Astrocyte (in vitro differentiated cells and primary cell): ENCODE results near the gene CDK2. TPM values are rescaled to one million over a fixed set of nuclear protein-coding genes. Genes with fewer than 3 reads are reported as not detected.
"Not testable (repeated sequence)": the region's sequence is repeated elsewhere in the genome, so short reads cannot be mapped to it uniquely, and the experiment has no call there.

ENCODE experiments used
- DNase-seq: peaks from one replicate; pipeline ENCODE4 v3.0.0-alpha.2; 2010; ENCODE audit warnings: low read depth
- FAIRE-seq: peaks from 2 replicates; lab custom pipeline; 2011; peaks lifted over from hg19 to GRCh38; lab: Jason Lieb, UNC
- H2AFZ ChIP-seq: 2 replicates; pipeline ENCODE4 v1.6.0; 2012; ENCODE audit warnings: low read depth, low read length, inconsistent platforms
- H3K27ac ChIP-seq: 2 replicates; pipeline ENCODE4 v1.5.1; 2011; ENCODE audit warnings: low read depth, low read length, inconsistent platforms
- H3K27me3 ChIP-seq: 2 replicates; pipeline ENCODE4 v1.6.0; 2011; ENCODE audit warnings: low read length, inconsistent platforms; ENCODE audit not compliant: insufficient read depth
- H3K36me3 ChIP-seq: 2 replicates; pipeline ENCODE4 v1.5.1; 2011; ENCODE audit warnings: low read length, inconsistent platforms; ENCODE audit not compliant: insufficient read depth
- H3K4me1 ChIP-seq: 2 replicates; pipeline ENCODE4 v1.5.1; 2011; ENCODE audit warnings: low read length, inconsistent platforms; ENCODE audit not compliant: insufficient read depth
- H3K4me2 ChIP-seq: 2 replicates; pipeline ENCODE4 v1.6.0; 2012; ENCODE audit warnings: low read length, inconsistent platforms
- H3K4me3 ChIP-seq: 2 replicates; pipeline ENCODE4 v1.5.1; 2011; ENCODE audit warnings: low read depth, mild to moderate bottlenecking, low read length, inconsistent platforms; ENCODE audit not compliant: insufficient read depth
- H3K79me2 ChIP-seq: 2 replicates; pipeline ENCODE4 v1.6.0; 2012; ENCODE audit warnings: mild to moderate bottlenecking, low read length, inconsistent platforms; ENCODE audit not compliant: insufficient read depth
- H3K9ac ChIP-seq: 2 replicates; pipeline ENCODE4 v1.6.0; 2012; ENCODE audit warnings: mild to moderate bottlenecking, low read length, inconsistent platforms
- H3K9me3 ChIP-seq: 2 replicates; pipeline ENCODE4 v1.5.1; 2012; ENCODE audit warnings: low read depth, mild to moderate bottlenecking, low read length, inconsistent platforms; ENCODE audit not compliant: insufficient read depth
- H4K20me1 ChIP-seq: 2 replicates; pipeline ENCODE4 v1.6.0; 2012; ENCODE audit warnings: low read length, inconsistent platforms; ENCODE audit not compliant: insufficient read depth
- H3K27ac Mint-ChIP-seq: one replicate; pipeline ENCODE4 v1.8.0; 2021; ENCODE audit warnings: mild to moderate bottlenecking, mixed read lengths; ENCODE audit not compliant: unreplicated experiment
- H3K27me3 Mint-ChIP-seq: one replicate; pipeline ENCODE4 v1.8.0; 2021; ENCODE audit warnings: low read depth, mixed read lengths; ENCODE audit not compliant: unreplicated experiment
- H3K36me3 Mint-ChIP-seq: one replicate; pipeline ENCODE4 v1.8.0; 2021; ENCODE audit warnings: low read depth, mixed read lengths; ENCODE audit not compliant: unreplicated experiment
- H3K4me1 Mint-ChIP-seq: one replicate; pipeline ENCODE4 v1.8.0; 2021; ENCODE audit warnings: low read depth, mixed read lengths; ENCODE audit not compliant: unreplicated experiment
- H3K4me3 Mint-ChIP-seq: one replicate; pipeline ENCODE4 v1.8.0; 2021; ENCODE audit warnings: mild to moderate bottlenecking, moderate library complexity, mixed read lengths; ENCODE audit not compliant: unreplicated experiment
- H3K9me3 Mint-ChIP-seq: one replicate; pipeline ENCODE4 v1.8.0; 2021; ENCODE audit warnings: mild to moderate bottlenecking, mixed read lengths; ENCODE audit not compliant: unreplicated experiment
- CTCF ChIP-seq: IDR thresholded peaks from 2 replicates; pipeline ENCODE4 v1.5.1; 2011; ENCODE audit warnings: low read depth, mild to moderate bottlenecking, inconsistent platforms, low read length, moderate library complexity; ENCODE audit not compliant: insufficient read depth
- EZH2 ChIP-seq: IDR thresholded peaks from 2 replicates; pipeline ENCODE4 v1.6.1; 2012; ENCODE audit warnings: mild to moderate bottlenecking, low read length, inconsistent platforms; ENCODE audit not compliant: insufficient read depth
- total RNA-seq: library from RNA; stranded (reverse); gene quantifications from 2 replicates; pipeline ENCODE4 v1.2.1, GENCODE V29; 2021

The CDK2 gene
- total RNA-seq, 1 donor from 2014 or later: 44.3 TPM

GRCh38 chr12:55983232-55983842 is 16.7 kb downstream of the CDK2 start:
- no peak for DNase-seq
- Histone ChIP-seq H3K9me3 (no peaks in the 10 kb centered on the region), H3K27ac (no peak overlapping the region), H3K4me3 (no peak overlapping the region), H4K20me1 (peaks cover 38% of the 10 kb centered on the region), H3K36me3 (peaks cover 35% of the 10 kb centered on the region), H2AFZ (no peak overlapping the region), H3K27me3 (no peaks in the 10 kb centered on the region), H3K9ac (no peak overlapping the region), H3K79me2 (peaks cover 29% of the 10 kb centered on the region), H3K4me1 (peaks cover 5% of the 10 kb centered on the region), H3K4me2 (no peak overlapping the region)
- no peak for TF ChIP-seq CTCF
- TF ChIP-seq EZH2: no peak
- H3K4me1 Mint-ChIP-seq: peaks cover 13% of the 10 kb centered on the region
- H3K27me3 Mint-ChIP-seq: no peaks in the 10 kb centered on the region
- no peak overlapping the region for H3K4me3 Mint-ChIP-seq
- FAIRE-seq: no peak
- no peak overlapping the region for H3K27ac Mint-ChIP-seq
- no peaks in the 10 kb centered on the region for H3K9me3 Mint-ChIP-seq
- H3K36me3 Mint-ChIP-seq: peaks cover 30% of the 10 kb centered on the region

- H3K9ac ChIP-seq: no peak overlapping the region
- H3K4me1 ChIP-seq: peaks cover 5% of the 10 kb centered on the region
- H3K4me3 ChIP-seq: no peak overlapping the region
- H3K27me3 Mint-ChIP-seq: no peaks in the 10 kb centered on the region
- no peak overlapping the region for H3K27ac Mint-ChIP-seq
- FAIRE-seq: no peak
- H3K9me3 ChIP-seq: no peaks in the 10 kb centered on the region
- H4K20me1 ChIP-seq: peaks cover 28% of the 10 kb centered on the region
- TF ChIP-seq EZH2: no peak
- no peak for TF ChIP-seq CTCF
- H3K4me2 ChIP-seq: no peak overlapping the region
- H2AFZ ChIP-seq: no peak overlapping the region
- H3K79me2 ChIP-seq: peaks cover 17% of the 10 kb centered on the region
- no peaks in the 10 kb centered on the region for H3K9me3 Mint-ChIP-seq
- DNase-seq: no peak
- H3K27me3 ChIP-seq: no peaks in the 10 kb centered on the region
- H3K36me3 Mint-ChIP-seq: peaks cover 26% of the 10 kb centered on the region
- peaks cover 10% of the 10 kb centered on the region for H3K4me1 Mint-ChIP-seq
- no peak overlapping the region for H3K4me3 Mint-ChIP-seq
- H3K36me3 ChIP-seq: peaks cover 34% of the 10 kb centered on the region
- H3K27ac ChIP-seq: no peak overlapping the region
These were observed 18.2 kb downstream of the CDK2 start for GRCh38 chr12:55984861-55985260.

- H3K27me3 Mint-ChIP-seq: no peaks in the 10 kb centered on the region
- H3K4me3 Mint-ChIP-seq: no peak overlapping the region
- no peak overlapping the region for H3K4me3 ChIP-seq
- H3K27ac ChIP-seq: no peak overlapping the region
- H3K27ac Mint-ChIP-seq: no peak overlapping the region
- no peaks in the 10 kb centered on the region for H3K27me3 ChIP-seq
- peaks cover 17% of the 10 kb centered on the region for H3K79me2 ChIP-seq
- H3K4me2 ChIP-seq: no peak overlapping the region
- no peak overlapping the region for H3K9ac ChIP-seq
- no peak for FAIRE-seq
- peaks cover 35% of the 10 kb centered on the region for H3K36me3 ChIP-seq
- H3K9me3 Mint-ChIP-seq: no peaks in the 10 kb centered on the region
- peaks cover 27% of the 10 kb centered on the region for H3K36me3 Mint-ChIP-seq
- no peak for TF ChIP-seq EZH2
- no peak for TF ChIP-seq CTCF
- H3K9me3 ChIP-seq: no peaks in the 10 kb centered on the region
- H2AFZ ChIP-seq: no peak overlapping the region
- DNase-seq: no peak
- H3K4me1 ChIP-seq: peaks cover 5% of the 10 kb centered on the region
- H3K4me1 Mint-ChIP-seq: peaks cover 10% of the 10 kb centered on the region
- peaks cover 28% of the 10 kb centered on the region for H4K20me1 ChIP-seq
These were observed 18.7 kb downstream of the CDK2 start for GRCh38 chr12:55985341-55985740.

- not testable (repeated sequence) for H3K4me1 Mint-ChIP-seq, DNase-seq, H3K4me3 ChIP-seq
These were observed 19.3 kb downstream of the CDK2 start for GRCh38 chr12:55985976-55986375.

More at GRCh38 chr12:55985976-55986375, 19.3 kb downstream of the CDK2 start:
- H3K4me3 Mint-ChIP-seq, H3K9me3 ChIP-seq, H3K9me3 Mint-ChIP-seq, H3K27ac Mint-ChIP-seq, H3K27me3 ChIP-seq, H3K27me3 Mint-ChIP-seq, H2AFZ ChIP-seq, FAIRE-seq, H3K4me2 ChIP-seq, H3K9ac ChIP-seq, H3K27ac ChIP-seq, H3K4me1 ChIP-seq: not testable (repeated sequence)
- peaks cover 28% of the 10 kb centered on the region for H4K20me1 ChIP-seq
- H3K36me3 Mint-ChIP-seq: peaks cover 27% of the 10 kb centered on the region
- peaks cover 17% of the 10 kb centered on the region for H3K79me2 ChIP-seq
- peaks cover 38% of the 10 kb centered on the region for H3K36me3 ChIP-seq
